GM23248 (cell line): Measurements from ENCODE around the gene CDH13. TPM values are rescaled to one million over a fixed set of nuclear protein-coding genes. Genes with fewer than 3 reads are reported as not detected.

Experiments
- DNase-seq: peaks from one replicate; pipeline ENCODE4 v3.0.0-alpha.2; 2015
- H2AFZ ChIP-seq: fragments of 200-600 bp; sonication (generic); 2 replicates; pipeline ENCODE4 v1.6.1; 2016; ENCODE audit warnings: antibody characterized with exemption
- H3F3A ChIP-seq: fragments of 200-600 bp; sonication (generic); 2 replicates; pipeline ENCODE4 v1.6.1; 2016; ENCODE audit warnings: mild to moderate bottlenecking, antibody characterized with exemption, mixed run types; ENCODE audit not compliant: insufficient read depth
- H3K27ac ChIP-seq: fragments of 200-600 bp; sonication (generic); 2 replicates; pipeline ENCODE4 v1.5.1; 2016; ENCODE audit warnings: mild to moderate bottlenecking
- H3K27me3 ChIP-seq: fragments of 200-600 bp; sonication (generic); replicated peaks from 2 replicates; pipeline ENCODE4 v1.6.1; 2016; ENCODE audit warnings: mild to moderate bottlenecking; ENCODE audit not compliant: insufficient read depth
- H3K36me3 ChIP-seq: fragments of 200-600 bp; sonication (generic); 2 replicates; pipeline ENCODE4 v1.6.1; 2016; ENCODE audit warnings: low read depth, mild to moderate bottlenecking
- H3K4me1 ChIP-seq: fragments of 200-600 bp; sonication (generic); 2 replicates; pipeline ENCODE4 v1.6.1; 2016; ENCODE audit warnings: mild to moderate bottlenecking; ENCODE audit not compliant: insufficient read depth
- H3K4me2 ChIP-seq: fragments of 200-600 bp; sonication (generic); one replicate; pipeline ENCODE4 v1.6.1; 2016; ENCODE audit warnings: mild to moderate bottlenecking; ENCODE audit not compliant: unreplicated experiment
- H3K4me3 ChIP-seq: fragments of 200-600 bp; sonication (generic); 2 replicates; pipeline ENCODE4 v1.5.1; 2016; ENCODE audit warnings: mild to moderate bottlenecking
- H3K79me2 ChIP-seq: fragments of 200-600 bp; sonication (generic); 2 replicates; pipeline ENCODE4 v1.6.1; 2016; ENCODE audit warnings: mild to moderate bottlenecking; ENCODE audit not compliant: insufficient read depth
- H3K9ac ChIP-seq: fragments of 200-600 bp; sonication (generic); 2 replicates; pipeline ENCODE4 v1.6.1; 2016; ENCODE audit warnings: mild to moderate bottlenecking
- H3K9me2 ChIP-seq: fragments of 200-600 bp; sonication (generic); 2 replicates; pipeline ENCODE4 v1.6.1; 2016; ENCODE audit warnings: mixed run types, mild to moderate bottlenecking, moderate library complexity; ENCODE audit not compliant: insufficient read depth
- H3K9me3 ChIP-seq: fragments of 200-600 bp; sonication (generic); one replicate; pipeline ENCODE4 v1.6.1; 2017; ENCODE audit warnings: low read depth
- H4K20me1 ChIP-seq: fragments of 200-600 bp; sonication (generic); 2 replicates; pipeline ENCODE4 v1.6.0; 2016; ENCODE audit not compliant: insufficient read depth
- EZH2 ChIP-seq: fragments of 200-600 bp; sonication (generic); IDR thresholded peaks from 2 replicates; pipeline ENCODE4 v1.6.1; 2018; ENCODE audit warnings: antibody characterized with exemption, mild to moderate bottlenecking; ENCODE audit not compliant: insufficient read depth, poor library complexity, severe bottlenecking
- EZH2phosphoT487 ChIP-seq: fragments of 200-600 bp; sonication (generic); IDR thresholded peaks from 2 replicates; pipeline ENCODE4 v1.6.1; 2018; ENCODE audit warnings: antibody characterized with exemption, moderate library complexity, mild to moderate bottlenecking, low read depth; ENCODE audit not compliant: insufficient read depth
- WGBS, 2 experiments: methylation state at CpG; one replicate each; pipeline ENCODE4 v1.1.6; 2015 to 2017; ENCODE audit warnings: low lambda C conversion rate in 2 of 2, low coverage in 1 of 2; ENCODE audit errors: missing lambda C conversion rate in 2 of 2; 5-methylcytosine and 5-hydroxymethylcytosine counted together
- in situ Hi-C: fragments of 300-500 bp; cut with MboI; formaldehyde crosslinking; loops from 2 replicates; pipeline ENCODE4 v1.15.0; 2020
- polyA plus RNA-seq: library from polyadenylated mRNA; unstranded; fragments of >200 nt; fragmentation: Nextera tagmentation; extraction: Ambion mirVana; gene quantifications from 2 replicates; pipeline ENCODE4 v1.2.1, GENCODE V29; 2016
- total RNA-seq: library from RNA; depleted of rRNA; stranded (reverse); fragments of >200 nt; shearing (Covaris generic); gene quantifications from 2 replicates; pipeline ENCODE4 v1.2.3, GENCODE V29; 2014

CDH13 gene
- total and polyA plus RNA-seq, 2 experiments from 2014 or later: 51.0 to 52.8 TPM

DNA sequence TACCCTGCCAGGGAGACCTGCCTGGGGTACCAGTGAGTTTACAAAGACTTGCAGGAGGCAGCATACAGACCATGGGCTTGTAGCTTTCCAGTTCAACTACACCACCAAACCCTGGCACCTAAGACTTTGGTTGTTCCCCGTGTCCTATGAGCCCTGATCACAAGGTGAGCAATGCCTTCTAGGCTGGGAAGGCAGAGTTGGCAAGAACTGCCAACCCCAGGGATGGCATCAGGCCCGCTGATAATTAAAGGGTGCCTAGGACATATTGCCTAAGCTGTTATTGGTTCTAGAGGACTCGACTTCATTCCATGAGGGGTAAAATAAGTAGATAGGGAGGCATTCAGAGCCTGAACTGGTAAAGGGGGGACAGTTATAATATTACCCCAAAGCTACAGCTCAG lies 41.3 kb downstream of the CDH13 start:
- no peaks in the 10 kb centered on the region for H3K36me3 ChIP-seq
- H3F3A ChIP-seq: no peaks in the 10 kb centered on the region
- no peak for DNase-seq
- H3K79me2 ChIP-seq: peaks cover 8% of the 10 kb centered on the region; the same call in 1 of the 2 replicates
- no peaks in the 10 kb centered on the region for H3K27me3 ChIP-seq
- no peak overlapping the region for H3K4me2 ChIP-seq
- H3K9me3 ChIP-seq: no peaks in the 10 kb centered on the region
- H3K9ac ChIP-seq: no peak overlapping the region
- H4K20me1 ChIP-seq: no peaks in the 10 kb centered on the region
- no peak overlapping the region for H3K4me3 ChIP-seq
- 86% methylated on average over 3 of the region's 3 CpGs for WGBS, 2 experiments
- in situ Hi-C loops: no loop called here
- no peaks in the 10 kb centered on the region for H3K4me1 ChIP-seq
- no peak overlapping the region for H3K27ac ChIP-seq
- no peaks in the 10 kb centered on the region for H3K9me2 ChIP-seq
- no peak for TF ChIP-seq EZH2phosphoT487
- H2AFZ ChIP-seq: no peak overlapping the region

DNA sequence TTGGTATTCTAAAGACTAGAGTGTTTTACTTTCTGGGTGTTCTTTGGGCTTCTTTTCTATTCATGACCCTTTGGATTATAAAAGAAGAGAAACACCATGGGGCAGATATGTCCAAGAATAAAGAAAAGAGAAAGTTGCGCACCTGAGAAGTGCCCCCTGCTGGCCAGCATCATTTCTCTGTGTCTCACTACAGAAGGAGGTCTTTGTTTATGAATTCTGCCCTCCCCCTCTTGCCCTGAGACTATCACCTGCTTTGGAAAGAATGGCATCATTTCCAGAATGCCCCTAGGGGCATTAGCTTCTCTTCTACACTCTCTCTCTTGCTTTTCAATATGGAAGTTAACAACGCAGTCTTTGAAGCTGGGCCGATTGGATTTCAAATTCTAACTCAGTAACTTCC lies 45.0 kb downstream of the CDH13 start:
- no peak for DNase-seq
- H3K4me1 ChIP-seq: no peaks in the 10 kb centered on the region
- H3K9ac ChIP-seq: no peak overlapping the region
- H3K36me3 ChIP-seq: no peaks in the 10 kb centered on the region
- in situ Hi-C loops: no loop called here
- H3K9me2 ChIP-seq: no peaks in the 10 kb centered on the region
- no peak overlapping the region for H2AFZ ChIP-seq
- H3K9me3 ChIP-seq: no peaks in the 10 kb centered on the region
- H3K4me2 ChIP-seq: no peak overlapping the region
- no peak for TF ChIP-seq EZH2
- no peak for TF ChIP-seq EZH2phosphoT487
- no peaks in the 10 kb centered on the region for H3K27me3 ChIP-seq
- H4K20me1 ChIP-seq: no peaks in the 10 kb centered on the region
- WGBS, 2 experiments: 96 to 97% methylated on average over 3 of the region's 3 CpGs
- H3K79me2 ChIP-seq: peaks cover 8% of the 10 kb centered on the region; the same call in 1 of the 2 replicates
- H3K4me3 ChIP-seq: no peak overlapping the region
- H3K27ac ChIP-seq: no peak overlapping the region
- no peaks in the 10 kb centered on the region for H3F3A ChIP-seq

DNA sequence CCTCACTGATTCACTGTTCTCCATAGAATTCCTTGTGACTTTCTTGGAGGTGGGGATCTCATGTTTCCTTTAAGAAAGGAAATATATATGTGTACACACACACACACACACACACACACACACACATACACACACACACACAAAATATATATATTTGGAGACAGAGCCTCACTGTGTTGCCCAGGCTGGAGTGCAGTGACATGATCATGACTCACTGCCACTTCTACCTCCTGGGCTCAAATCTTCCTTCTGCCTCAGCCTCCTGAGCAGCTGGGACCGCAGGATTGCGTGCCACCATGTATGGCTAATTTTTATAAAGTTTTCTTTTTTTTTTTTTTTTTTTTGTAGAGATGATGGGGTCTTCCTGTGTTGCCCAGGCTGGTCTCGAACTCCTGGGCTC lies 45.9 kb downstream of the CDH13 start:
- Histone ChIP-seq H3K36me3 (no peaks in the 10 kb centered on the region), H3K4me1 (no peaks in the 10 kb centered on the region), H3F3A (no peaks in the 10 kb centered on the region), H2AFZ (no peak overlapping the region), H3K9ac (no peak overlapping the region), H4K20me1 (no peaks in the 10 kb centered on the region), H3K9me3 (no peaks in the 10 kb centered on the region), H3K27ac (no peak overlapping the region), H3K79me2 (peaks cover 8% of the 10 kb centered on the region; the same call in 1 of the 2 replicates), H3K4me2 (no peak overlapping the region), H3K4me3 (no peak overlapping the region), H3K27me3 (no peaks in the 10 kb centered on the region), H3K9me2 (no peaks in the 10 kb centered on the region)
- in situ Hi-C loops: no loop called here
- TF ChIP-seq EZH2 (no peak), EZH2phosphoT487 (no peak)
- 92 to 93% methylated on average over 3 of the region's 3 CpGs for WGBS, 2 experiments
- no peak for DNase-seq

DNA sequence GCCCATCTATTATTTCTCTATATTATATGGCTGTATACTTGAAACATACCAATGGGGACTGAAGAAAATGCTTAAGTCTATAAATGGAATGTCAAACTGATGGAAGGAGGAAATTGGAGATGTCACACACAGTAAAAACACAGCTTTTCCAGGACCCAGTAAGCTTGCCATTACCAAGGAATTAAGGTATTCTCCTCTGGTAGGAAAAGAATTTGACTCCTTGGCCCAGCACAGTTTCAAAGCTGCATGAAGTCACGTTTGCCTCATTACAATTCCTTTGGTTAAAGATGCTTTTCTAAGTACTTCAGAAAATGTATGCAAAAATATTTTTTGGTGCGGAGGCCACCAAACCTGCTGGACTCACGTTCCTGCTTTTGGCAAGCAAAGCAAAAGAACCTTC lies 48.5 kb downstream of the CDH13 start:
- Histone ChIP-seq H3K4me1 (no peaks in the 10 kb centered on the region), H3K27ac (no peak overlapping the region), H3K4me3 (no peak overlapping the region), H3K4me2 (no peak overlapping the region), H3F3A (no peaks in the 10 kb centered on the region), H3K27me3 (no peaks in the 10 kb centered on the region), H3K9ac (no peak overlapping the region), H2AFZ (no peak overlapping the region), H3K9me3 (no peaks in the 10 kb centered on the region), H3K9me2 (no peaks in the 10 kb centered on the region), H3K79me2 (peaks cover 8% of the 10 kb centered on the region; the same call in 1 of the 2 replicates), H4K20me1 (no peaks in the 10 kb centered on the region), H3K36me3 (no peaks in the 10 kb centered on the region)
- DNase-seq: no peak
- TF ChIP-seq EZH2 (no peak), EZH2phosphoT487 (no peak)
- 95 to 98% methylated on average over 3 of the region's 3 CpGs for whole genome bisulfite sequencing, 2 experiments
- in situ Hi-C loops: no loop called here

DNA sequence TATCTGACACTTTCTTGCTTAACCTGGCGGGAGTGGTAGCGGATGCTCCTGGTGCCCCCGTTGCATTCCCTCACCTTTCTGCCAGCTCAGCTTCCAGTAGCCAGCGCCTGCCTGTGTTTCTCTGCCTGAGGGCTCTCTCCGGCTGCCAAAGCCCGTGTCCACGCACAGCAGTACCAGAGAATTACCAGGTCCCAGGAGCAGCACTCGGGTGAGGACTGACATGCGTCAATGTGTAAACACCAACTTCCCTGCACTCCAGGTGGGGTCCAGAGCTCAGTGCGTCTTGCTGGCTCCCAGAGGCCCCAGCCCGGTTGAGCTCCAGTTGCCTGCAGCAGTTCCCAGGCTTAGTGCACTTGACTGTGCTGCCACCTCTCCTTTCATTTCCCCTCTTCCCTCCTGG lies 54.8 kb downstream of the CDH13 start:
- no peaks in the 10 kb centered on the region for H3F3A ChIP-seq
- H3K9me2 ChIP-seq: no peaks in the 10 kb centered on the region
- TF ChIP-seq EZH2 (no peak), EZH2phosphoT487 (no peak)
- no peaks in the 10 kb centered on the region for H3K27me3 ChIP-seq
- DNase-seq: no peak
- no peak overlapping the region for H3K27ac ChIP-seq
- no peak overlapping the region for H2AFZ ChIP-seq
- H3K9ac ChIP-seq: no peak overlapping the region
- no peaks in the 10 kb centered on the region for H4K20me1 ChIP-seq
- WGBS, 2 experiments: 87 to 89% methylated on average over 11 of the region's 11 CpGs
- H3K4me2 ChIP-seq: no peak overlapping the region
- in situ Hi-C loops: no loop called here
- H3K79me2 ChIP-seq: no peaks in the 10 kb centered on the region
- H3K4me3 ChIP-seq: no peak overlapping the region
- H3K9me3 ChIP-seq: no peaks in the 10 kb centered on the region
- H3K36me3 ChIP-seq: no peaks in the 10 kb centered on the region
- H3K4me1 ChIP-seq: no peaks in the 10 kb centered on the region
